Breast epithelium (tissue), 3 donors: Measurements from ENCODE around the gene FAF2.

ENCODE experiments used
- CTCF ChIP-seq, 3 donors: fragments of 450-650 bp; IDR thresholded peaks; one replicate each; pipeline ENCODE4 v1.5.1; 2016 to 2017; ENCODE audit warnings: antibody characterized with exemption in 3 of 3, mild to moderate bottlenecking in 3 of 3, moderate library complexity in 3 of 3
- POLR2A ChIP-seq: fragments of 450-650 bp; IDR thresholded peaks from one replicate; pipeline ENCODE4 v1.6.1; 2016; ENCODE audit warnings: antibody characterized with exemption, mild to moderate bottlenecking, moderate library complexity
- POLR2AphosphoS5 ChIP-seq, 3 donors: sonication (generic); formaldehyde crosslinking; IDR thresholded peaks; one replicate each; pipeline ENCODE4 v1.6.1; 2017; ENCODE audit warnings: antibody characterized with exemption in 3 of 3

- TF ChIP-seq CTCF (IDR thresholded peaks at IDR 0.05) = no peak
- TF ChIP-seq POLR2A = no peak
- TF ChIP-seq POLR2AphosphoS5 (IDR thresholded peaks at IDR 0.05) = no peak
Observed at GRCh38 chr5:176547802-176548201, 99.6 kb downstream of the FAF2 start.
